Activated T-cell treated with anti-CD3 and anti-CD28 coated beads, Interleukin-2, amount 50 U/mL, for 4 hours (primary cell): ENCODE results near the gene FICD. TPM values are rescaled to one million over a fixed set of nuclear protein-coding genes. Genes with fewer than 3 reads are reported as not detected.

Source experiments
- ATAC-seq, 2 donors: fragments of 200-7000 bp; cut with Tn5 transposase; one replicate each; pipeline ENCODE4 v1.10.0; 2021
- DNase-seq: peaks from one replicate; pipeline ENCODE4 v3.0.0-alpha.2; 2020
- H3K27me3 Mint-ChIP-seq: one replicate; pipeline ENCODE4 v1.8.0; 2021; ENCODE audit warnings: low read depth, mixed read lengths
- H3K36me3 Mint-ChIP-seq: one replicate; pipeline ENCODE4 v1.8.0; 2022; ENCODE audit warnings: mixed read lengths; ENCODE audit not compliant: insufficient read depth
- H3K4me1 Mint-ChIP-seq: one replicate; pipeline ENCODE4 v1.8.0; 2021; ENCODE audit warnings: low read depth, mixed read lengths
- H3K4me3 Mint-ChIP-seq: one replicate; pipeline ENCODE4 v1.8.0; 2021; ENCODE audit warnings: mild to moderate bottlenecking, moderate library complexity, mixed read lengths
- H3K9me3 Mint-ChIP-seq: one replicate; pipeline ENCODE4 v1.8.0; 2021; ENCODE audit warnings: mixed read lengths
- total RNA-seq, 3 donors: library from RNA; stranded (reverse); gene quantifications; one replicate each; pipeline ENCODE4 v1.2.1, GENCODE V29; 2021

FICD gene
- total RNA-seq, 3 donors from 2014 or later = 6.2 to 9.2 (median 6.9) TPM

DNA sequence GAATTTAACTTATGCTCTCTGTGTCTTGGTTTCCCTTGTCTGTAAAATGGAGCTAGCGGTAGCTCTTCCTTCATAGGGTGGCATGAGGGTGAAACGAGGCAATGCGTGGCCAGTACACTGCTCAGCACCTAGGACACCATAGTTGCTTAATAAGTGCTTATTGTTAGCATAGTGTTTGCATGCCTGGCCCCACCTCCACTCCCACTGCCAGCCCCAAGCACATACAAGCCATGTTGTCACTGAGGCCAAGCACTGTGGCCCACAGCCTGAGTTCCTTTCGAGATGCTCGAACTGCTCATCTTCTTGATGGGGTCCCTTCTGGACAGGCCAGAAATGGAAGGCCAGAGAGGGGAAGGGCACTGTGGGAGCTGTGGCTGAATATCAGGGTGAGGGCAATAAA lies 839 bp downstream of the FICD start:
- Mint-ChIP-seq H3K36me3 (peaks cover 19% of the 10 kb centered on the region), H3K4me1 (peaks cover 26% of the 10 kb centered on the region), H3K27me3 (no peaks in the 10 kb centered on the region), H3K9me3 (no peaks in the 10 kb centered on the region), H3K4me3 (peak overlapping the region; percentile 91)
- DNase-seq (no peak), ATAC-seq (no peak)

DNA sequence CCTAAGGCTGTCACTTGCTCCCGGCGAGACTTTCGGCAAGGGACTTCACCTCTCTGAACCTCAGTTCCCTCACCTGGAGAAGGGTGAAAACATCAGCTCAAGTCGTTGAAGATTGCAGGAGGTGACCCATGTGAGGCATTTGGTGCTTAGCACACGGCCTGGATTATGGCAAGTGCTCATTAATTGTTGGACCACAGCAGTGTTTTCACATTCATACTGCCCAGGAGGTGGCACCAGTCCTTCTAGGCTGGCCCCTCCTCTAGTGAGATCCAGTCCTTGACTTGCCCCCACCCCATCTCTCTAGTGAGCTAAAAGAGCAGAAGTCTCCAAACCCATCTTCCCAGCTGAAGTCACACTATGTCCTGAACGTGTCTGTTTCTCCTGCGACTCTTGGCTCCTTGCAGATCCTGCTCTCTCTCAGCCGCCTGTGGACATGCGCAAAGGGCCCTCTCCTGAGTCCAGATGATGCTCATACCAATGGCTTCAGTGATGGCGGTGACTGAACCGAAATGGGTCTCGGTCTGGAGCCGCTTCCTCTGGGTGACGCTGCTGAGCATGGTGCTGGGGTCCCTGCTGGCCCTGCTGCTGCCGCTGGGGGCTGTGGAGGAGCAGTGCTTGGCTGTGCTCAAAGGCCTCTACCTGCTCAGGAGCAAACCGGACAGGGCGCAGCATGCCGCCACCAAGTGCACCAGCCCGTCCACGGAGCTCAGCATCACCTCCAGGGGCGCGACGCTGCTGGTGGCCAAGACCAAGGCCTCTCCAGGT lies 1.6 kb downstream of the FICD start:
- H3K4me3 Mint-ChIP-seq = peak overlapping the region; percentile 91
- no peaks in the 10 kb centered on the region for H3K27me3 Mint-ChIP-seq
- H3K36me3 Mint-ChIP-seq = peaks cover 22% of the 10 kb centered on the region
- ATAC-seq (no peak), DNase-seq (no peak)
- H3K9me3 Mint-ChIP-seq = no peaks in the 10 kb centered on the region
- H3K4me1 Mint-ChIP-seq = peaks cover 21% of the 10 kb centered on the region

DNA sequence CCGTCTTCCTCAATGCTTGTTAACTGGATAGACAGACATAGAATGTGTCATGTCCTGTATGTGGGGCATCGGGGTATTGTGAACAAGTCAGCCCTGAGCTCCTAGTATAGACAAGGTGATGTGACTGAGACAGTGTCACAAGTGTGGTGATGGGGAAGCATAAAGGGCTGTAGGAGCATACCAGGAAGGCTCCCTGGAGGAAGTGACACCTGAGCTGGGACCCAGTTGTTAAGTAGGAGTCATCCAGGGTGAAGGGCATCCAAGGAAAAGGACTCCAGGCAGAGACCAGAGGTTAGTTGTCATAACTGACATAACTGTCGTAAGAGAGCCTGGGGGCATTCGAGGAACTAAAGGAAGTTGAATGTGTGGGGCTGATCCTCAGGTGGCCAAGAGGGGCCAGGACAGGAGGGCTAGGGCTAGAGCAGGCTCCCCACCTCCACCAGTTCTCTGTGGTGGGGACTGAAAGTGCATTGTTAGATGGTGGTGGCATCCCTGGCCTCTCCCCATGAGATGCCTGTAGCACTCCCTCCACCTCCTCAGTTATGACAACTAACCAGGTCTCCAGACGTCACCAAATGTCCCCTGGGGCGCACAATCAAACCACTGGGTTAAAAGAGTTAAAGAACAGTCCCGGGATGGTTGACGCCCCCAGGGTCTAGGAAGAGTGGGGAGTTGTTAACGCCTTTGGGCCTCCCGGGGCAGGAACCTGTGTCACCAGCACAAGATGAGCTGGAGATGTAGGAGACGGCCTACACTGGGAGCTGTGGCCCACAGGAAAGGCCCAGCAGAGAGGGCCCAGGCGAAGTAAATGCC lies 2.4 kb downstream of the FICD start:
- H3K4me1 Mint-ChIP-seq = peaks cover 15% of the 10 kb centered on the region
- peak overlapping the region; percentile 70 for H3K4me3 Mint-ChIP-seq
- ATAC-seq (no peak), DNase-seq (no peak)
- H3K9me3 Mint-ChIP-seq = no peaks in the 10 kb centered on the region
- no peaks in the 10 kb centered on the region for H3K27me3 Mint-ChIP-seq
- H3K36me3 Mint-ChIP-seq = peaks cover 28% of the 10 kb centered on the region

DNA sequence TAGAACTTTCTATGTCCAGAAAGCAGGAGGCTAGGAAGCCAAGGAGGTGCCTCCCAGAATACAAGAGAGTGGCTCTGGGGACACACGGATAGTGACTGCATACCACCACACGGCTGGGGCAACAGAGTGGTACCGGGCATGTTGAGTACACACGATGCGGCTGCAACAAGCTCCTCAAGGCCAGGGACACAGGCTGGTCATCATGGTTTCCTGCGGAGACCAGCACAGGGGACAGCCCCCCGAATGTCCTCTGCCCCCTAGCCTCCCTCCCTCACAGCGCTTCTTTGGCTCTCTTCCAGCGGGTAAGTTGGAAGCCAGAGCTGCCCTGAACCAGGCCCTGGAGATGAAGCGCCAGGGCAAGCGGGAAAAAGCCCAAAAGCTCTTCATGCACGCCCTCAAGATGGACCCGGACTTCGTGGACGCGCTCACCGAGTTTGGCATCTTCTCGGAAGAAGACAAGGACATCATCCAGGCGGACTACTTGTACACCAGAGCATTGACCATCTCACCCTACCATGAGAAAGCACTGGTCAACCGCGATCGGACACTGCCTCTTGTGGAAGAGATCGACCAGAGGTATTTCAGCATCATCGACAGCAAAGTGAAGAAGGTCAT lies 3.1 kb downstream of the FICD start:
- ATAC-seq = no peak
- Mint-ChIP-seq H3K36me3 (peaks cover 28% of the 10 kb centered on the region), H3K27me3 (no peaks in the 10 kb centered on the region), H3K4me3 (no peak overlapping the region), H3K9me3 (no peaks in the 10 kb centered on the region), H3K4me1 (peaks cover 15% of the 10 kb centered on the region)
- DNase-seq = no peak

DNA sequence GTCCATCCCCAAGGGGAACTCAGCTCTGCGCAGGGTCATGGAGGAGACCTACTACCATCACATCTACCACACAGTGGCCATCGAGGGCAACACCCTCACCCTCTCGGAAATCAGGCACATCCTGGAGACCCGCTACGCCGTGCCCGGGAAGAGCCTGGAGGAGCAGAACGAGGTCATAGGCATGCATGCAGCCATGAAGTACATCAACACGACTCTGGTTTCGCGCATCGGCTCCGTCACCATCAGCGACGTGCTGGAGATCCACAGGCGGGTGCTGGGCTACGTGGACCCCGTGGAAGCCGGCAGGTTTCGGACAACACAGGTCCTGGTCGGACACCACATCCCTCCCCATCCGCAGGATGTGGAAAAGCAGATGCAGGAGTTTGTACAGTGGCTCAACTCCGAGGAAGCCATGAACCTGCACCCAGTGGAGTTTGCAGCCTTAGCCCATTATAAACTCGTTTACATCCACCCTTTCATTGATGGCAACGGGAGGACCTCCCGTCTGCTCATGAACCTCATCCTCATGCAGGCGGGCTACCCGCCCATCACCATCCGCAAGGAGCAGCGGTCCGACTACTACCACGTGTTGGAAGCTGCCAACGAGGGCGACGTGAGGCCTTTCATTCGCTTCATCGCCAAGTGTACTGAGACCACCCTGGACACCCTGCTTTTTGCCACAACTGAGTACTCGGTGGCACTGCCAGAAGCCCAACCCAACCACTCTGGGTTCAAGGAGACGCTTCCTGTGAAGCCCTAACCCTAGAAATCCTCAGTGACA lies 3.8 kb downstream of the FICD start:
- no peaks in the 10 kb centered on the region for H3K27me3 Mint-ChIP-seq
- H3K4me1 Mint-ChIP-seq = peaks cover 14% of the 10 kb centered on the region
- ATAC-seq (no peak), DNase-seq (no peak)
- H3K36me3 Mint-ChIP-seq = peaks cover 33% of the 10 kb centered on the region
- H3K9me3 Mint-ChIP-seq = no peaks in the 10 kb centered on the region
- H3K4me3 Mint-ChIP-seq = no peak overlapping the region

DNA sequence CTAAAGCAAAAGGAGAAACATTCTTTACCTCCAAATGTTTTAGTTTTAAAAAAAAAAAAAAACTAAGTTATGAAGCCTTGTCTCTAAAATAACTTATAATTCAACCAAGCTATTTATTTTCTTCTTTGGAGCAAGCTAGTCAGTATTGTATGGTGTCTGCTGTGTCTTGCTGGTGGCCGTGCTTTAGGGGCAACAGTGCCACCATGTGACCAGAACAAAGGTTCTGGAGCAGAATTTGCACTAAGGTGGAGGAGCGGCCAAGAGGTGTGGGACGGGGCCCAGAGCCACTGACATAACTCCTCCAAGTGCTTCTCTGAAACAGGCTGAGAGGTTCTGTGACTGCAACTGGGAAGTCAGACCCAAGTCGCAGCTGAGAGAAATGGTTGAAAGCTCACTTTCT lies 4.5 kb downstream of the FICD start:
- peaks cover 36% of the 10 kb centered on the region for H3K36me3 Mint-ChIP-seq
- no peak overlapping the region for H3K4me3 Mint-ChIP-seq

DNA sequence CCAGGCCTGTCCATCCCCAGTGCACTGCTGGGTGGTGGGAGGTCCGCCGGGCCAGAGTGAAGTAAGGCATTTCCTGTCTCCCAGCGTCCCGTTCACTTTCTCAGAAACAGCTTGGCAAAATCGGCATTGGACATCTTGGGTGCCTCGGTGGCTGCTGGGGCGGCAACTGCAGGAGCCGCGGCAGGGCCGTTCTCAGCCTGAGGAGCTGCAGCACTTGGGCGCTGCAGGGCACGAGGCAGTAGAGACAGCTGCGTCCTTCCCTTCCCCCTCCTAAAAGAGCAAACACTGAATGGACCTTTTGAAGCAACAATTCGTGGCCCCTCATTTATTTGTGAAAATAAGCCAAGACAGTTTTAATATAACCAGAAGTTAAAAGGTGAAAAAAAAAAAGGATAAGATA lies 8.3 kb downstream of the FICD start:
- Mint-ChIP-seq H3K4me1 (no peaks in the 10 kb centered on the region), H3K27me3 (no peaks in the 10 kb centered on the region), H3K4me3 (no peak overlapping the region), H3K9me3 (no peaks in the 10 kb centered on the region), H3K36me3 (peaks cover 51% of the 10 kb centered on the region)
- ATAC-seq = no peak
- DNase-seq = no peak

More for the DNA sequence above, 4.5 kb downstream of the FICD start:
- Mint-ChIP-seq H3K9me3 (no peaks in the 10 kb centered on the region), H3K4me1 (peaks cover 13% of the 10 kb centered on the region), H3K27me3 (no peaks in the 10 kb centered on the region)
- DNase-seq (no peak), ATAC-seq (no peak)

DNA sequence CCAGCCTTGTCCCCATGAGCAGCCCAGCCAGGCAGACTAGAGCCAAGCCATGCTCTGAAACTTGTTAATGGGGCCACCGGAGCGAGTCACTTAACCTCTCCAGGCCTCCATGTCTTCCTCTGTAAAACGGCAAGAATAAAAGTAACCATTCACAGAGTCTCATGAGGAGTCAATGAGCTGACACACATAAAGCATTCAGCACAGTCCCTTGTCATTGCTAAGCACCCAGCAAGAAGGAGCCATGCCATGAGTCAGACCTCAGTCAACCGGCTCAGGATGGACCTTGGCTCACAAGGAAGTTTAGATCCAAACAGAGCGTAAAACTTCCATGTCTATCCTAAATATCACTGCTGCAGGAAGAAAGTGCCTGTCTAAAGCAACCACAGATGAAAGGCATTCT lies 10.6 kb downstream of the FICD start:
- Mint-ChIP-seq H3K9me3 (no peaks in the 10 kb centered on the region), H3K36me3 (peaks cover 50% of the 10 kb centered on the region), H3K4me1 (no peaks in the 10 kb centered on the region), H3K27me3 (no peaks in the 10 kb centered on the region), H3K4me3 (no peak overlapping the region)
- DNase-seq = no peak
- ATAC-seq = no peak

DNA sequence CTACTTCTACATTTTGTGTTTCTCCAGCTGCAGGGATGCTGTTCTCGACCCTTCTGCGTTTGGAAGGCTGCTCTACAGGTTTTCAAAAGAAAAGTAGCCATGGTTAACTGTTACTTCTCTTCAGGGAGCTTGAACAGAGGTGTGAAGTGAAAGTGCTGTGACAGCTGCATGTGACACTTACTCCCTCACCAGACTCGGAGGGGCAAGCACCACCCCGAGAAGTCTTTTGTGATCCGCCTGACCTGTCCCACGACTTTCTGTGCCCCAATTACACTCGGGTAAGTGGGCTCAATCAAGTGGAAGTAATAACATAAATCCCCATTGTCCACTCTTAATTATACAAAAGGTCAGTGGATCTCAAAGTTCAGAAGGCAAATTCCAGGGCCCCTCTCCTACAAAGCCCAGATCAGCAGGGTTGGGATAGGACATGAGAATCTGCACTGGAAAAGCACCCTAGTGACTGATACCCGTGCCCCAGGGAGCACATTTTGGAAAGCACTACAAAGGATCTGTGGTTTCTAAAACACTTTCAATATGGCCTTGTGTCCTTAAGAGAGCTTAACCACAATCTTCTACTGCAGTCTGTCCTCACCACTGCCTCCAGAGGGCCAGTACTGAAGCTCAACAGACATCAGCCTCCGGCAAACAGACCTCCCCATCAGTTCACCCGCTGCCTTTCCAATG lies 11.5 kb downstream of the FICD start:
- no peaks in the 10 kb centered on the region for H3K9me3 Mint-ChIP-seq
- DNase-seq (no peak), ATAC-seq (no peak)
- H3K27me3 Mint-ChIP-seq = no peaks in the 10 kb centered on the region
- H3K36me3 Mint-ChIP-seq = peaks cover 50% of the 10 kb centered on the region
- no peak overlapping the region for H3K4me3 Mint-ChIP-seq
- H3K4me1 Mint-ChIP-seq = no peaks in the 10 kb centered on the region

DNA sequence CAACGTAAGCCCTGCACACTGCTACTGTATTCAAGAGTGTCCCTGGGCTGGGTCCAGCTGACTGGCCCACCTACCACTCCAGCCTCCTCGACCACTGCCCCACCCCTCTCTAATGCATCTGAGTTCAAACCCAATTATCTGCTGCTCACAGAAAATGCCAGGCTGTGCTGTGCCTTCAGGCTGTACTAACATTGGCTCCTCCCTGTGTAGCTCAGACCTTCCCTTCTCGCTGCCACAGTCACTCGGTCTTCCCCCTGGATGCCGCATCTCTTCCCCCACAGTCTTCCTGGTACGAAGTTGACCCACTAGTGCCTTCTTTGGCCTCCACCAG lies 12.1 kb downstream of the FICD start:
- Mint-ChIP-seq H3K4me1 (no peaks in the 10 kb centered on the region), H3K27me3 (no peaks in the 10 kb centered on the region), H3K4me3 (no peak overlapping the region), H3K9me3 (no peaks in the 10 kb centered on the region), H3K36me3 (peaks cover 47% of the 10 kb centered on the region)
- ATAC-seq = no peak
- no peak for DNase-seq

DNA sequence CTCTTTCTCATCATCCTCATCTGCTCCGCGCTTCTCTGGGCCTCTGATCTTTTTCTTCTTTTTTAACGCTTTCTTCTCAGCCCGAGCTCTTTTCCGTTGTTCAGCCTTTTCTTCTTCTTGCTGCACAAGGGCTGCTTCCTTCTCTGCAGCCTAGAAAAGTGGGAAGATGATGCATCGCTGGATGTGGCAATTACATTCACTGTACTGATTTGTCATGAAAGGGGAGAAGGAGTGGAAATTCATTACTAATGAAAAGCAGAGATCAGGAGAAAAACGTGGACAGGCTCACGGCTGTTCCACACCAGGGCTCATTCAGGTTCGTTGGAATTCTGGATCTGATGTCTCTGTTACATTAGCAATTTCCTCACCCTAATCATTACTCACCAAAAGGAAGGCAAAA lies 15.1 kb downstream of the FICD start:
- H3K4me3 Mint-ChIP-seq = no peak overlapping the region
- DNase-seq = no peak
- no peak for ATAC-seq
- H3K36me3 Mint-ChIP-seq = peaks cover 46% of the 10 kb centered on the region
- H3K27me3 Mint-ChIP-seq = no peaks in the 10 kb centered on the region
- no peaks in the 10 kb centered on the region for H3K9me3 Mint-ChIP-seq
- no peaks in the 10 kb centered on the region for H3K4me1 Mint-ChIP-seq

DNA sequence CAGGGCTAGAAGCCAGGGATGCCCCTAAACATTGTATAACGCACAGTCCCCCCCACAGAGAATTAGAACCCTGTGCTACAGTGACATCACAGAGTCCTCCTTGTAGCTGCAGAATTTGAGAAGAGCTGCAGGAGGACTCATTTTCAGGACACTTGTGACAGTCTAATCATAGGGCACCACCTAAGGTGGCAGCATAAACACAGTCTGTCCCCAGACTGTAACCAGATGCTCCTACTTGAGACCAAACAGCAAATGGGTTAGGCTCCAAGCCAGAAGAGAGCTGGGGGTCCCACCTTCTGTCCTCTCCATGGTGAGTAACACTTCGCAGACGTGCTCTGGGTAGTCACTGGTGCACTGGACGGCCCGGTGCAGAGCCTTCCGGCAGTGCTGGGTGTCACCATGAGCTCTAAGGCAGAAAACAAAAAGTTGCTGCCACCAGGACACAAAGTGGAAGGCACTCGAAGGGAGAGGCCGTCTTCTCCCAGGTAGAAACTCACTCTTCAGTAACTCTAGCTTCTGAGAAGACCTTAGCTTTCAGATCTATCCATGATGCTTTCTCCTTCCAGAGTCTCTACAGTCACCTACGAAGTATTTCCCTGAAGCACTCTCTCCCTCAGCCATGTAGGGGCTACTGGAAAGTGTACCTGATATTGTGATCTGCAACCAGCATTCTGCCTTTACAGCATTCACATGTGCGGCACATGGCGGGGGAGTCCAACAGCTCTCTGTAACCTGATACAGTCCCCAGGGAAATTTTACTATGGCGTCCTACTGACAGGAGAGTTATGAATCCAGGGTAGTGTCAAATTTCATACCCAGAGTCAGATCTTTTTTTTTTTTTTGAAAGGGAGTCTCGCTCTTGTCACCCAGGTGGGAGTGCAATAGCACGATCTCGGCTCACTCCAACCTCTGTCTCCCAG lies 17.1 kb downstream of the FICD start:
- Mint-ChIP-seq H3K9me3 (no peaks in the 10 kb centered on the region), H3K4me3 (no peak overlapping the region), H3K4me1 (no peaks in the 10 kb centered on the region), H3K36me3 (peaks cover 48% of the 10 kb centered on the region), H3K27me3 (no peaks in the 10 kb centered on the region)
- ATAC-seq (no peak), DNase-seq (no peak)

DNA sequence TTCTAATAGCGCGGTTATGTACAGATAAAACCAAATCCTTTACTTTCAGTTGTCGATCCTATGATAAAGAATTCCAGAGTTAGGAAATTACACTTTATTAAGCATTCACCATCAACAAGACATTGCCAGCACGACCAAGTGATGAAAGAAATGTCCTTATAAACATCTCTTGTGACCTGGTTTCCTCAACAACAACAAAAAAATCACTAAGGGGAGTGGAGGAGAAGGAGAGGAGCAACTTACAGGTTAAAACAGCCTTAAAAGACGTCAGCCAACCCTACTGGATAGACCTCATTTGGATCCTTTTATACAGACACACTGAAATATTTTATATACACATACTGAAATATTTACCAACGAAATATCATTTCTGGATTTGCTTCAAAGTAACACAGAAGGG lies 23.1 kb downstream of the FICD start:
- ATAC-seq = no peak
- H3K36me3 Mint-ChIP-seq = peaks cover 41% of the 10 kb centered on the region
- H3K4me3 Mint-ChIP-seq = no peak overlapping the region
- DNase-seq = no peak
- H3K9me3 Mint-ChIP-seq = no peaks in the 10 kb centered on the region
- peaks cover 13% of the 10 kb centered on the region for H3K4me1 Mint-ChIP-seq
- H3K27me3 Mint-ChIP-seq = no peaks in the 10 kb centered on the region
